Measurements from ENCODE around the gene PDK3. TPM values are rescaled to one million over a fixed set of nuclear protein-coding genes. Genes with fewer than 3 reads are reported as not detected.

Gene PDK3
- total RNA-seq, 2 experiments from 2014 or later, result 12.5 to 12.6 TPM

DNA sequence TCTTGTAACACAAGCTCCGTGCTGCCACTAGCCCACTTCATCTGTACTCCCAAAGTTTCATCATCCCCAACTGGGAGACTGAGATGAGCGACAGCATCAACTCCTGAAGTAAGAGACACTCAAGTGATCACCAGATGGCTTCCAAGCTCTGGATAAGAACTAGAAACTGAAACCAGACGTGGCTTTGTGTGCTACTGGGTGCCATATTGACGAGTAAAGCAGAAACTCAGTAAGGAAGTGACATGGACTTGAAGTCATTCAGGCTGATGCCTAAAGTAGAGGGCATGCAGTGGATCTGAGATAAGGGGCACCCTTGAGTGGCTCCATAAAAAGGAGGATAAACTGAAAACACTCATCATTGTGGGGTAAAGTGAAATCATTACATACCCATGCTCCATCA, 109.7 kb downstream of the PDK3 start:
- ChIA-PET POLR2A (no interaction called here), CTCF (interaction anchor here (0.6 kb wide), 1 partner anchor 899 kb away, joined by 3 read pairs; no protein-coding TSS in a partner anchor)
- TF ChIP-seq CTCF (IDR thresholded peaks at IDR 0.05), result no peak
- Histone ChIP-seq H3K4me3 (ENCODE audit: low read length) (no peak overlapping the region), H3K36me3 (ENCODE audit: insufficient read depth, low read length) (no peaks in the 10 kb centered on the region), H3K27me3 (ENCODE audit: control insufficient read depth in 1 of 2, insufficient read depth in 2 of 2, low read length in 2 of 2) (no peaks in the 10 kb centered on the region), H3K9me3 (ENCODE audit: control insufficient read depth in 1 of 2, insufficient read depth in 1 of 2, low read length in 2 of 2) (no peaks in the 10 kb centered on the region), H3K4me1 (ENCODE audit: insufficient read depth, low read length) (no peaks in the 10 kb centered on the region), H3K27ac (ENCODE audit: low read depth in 1 of 2, low read length in 2 of 2) (no peak overlapping the region)
- ATAC-seq (ENCODE audit: poor library complexity), result no peak
- H3K36me3 Mint-ChIP-seq (ENCODE audit: low read depth), result no peaks in the 10 kb centered on the region
- no peaks in the 10 kb centered on the region for H3K27me3 Mint-ChIP-seq
- intact Hi-C loops (cut with DNase I, micrococcal nuclease), result no loop called here
- H3K27ac Mint-ChIP-seq, result no peak overlapping the region
- no peaks in the 10 kb centered on the region for H3K4me1 Mint-ChIP-seq (ENCODE audit: low read depth)
- no peaks in the 10 kb centered on the region for H3K9me3 Mint-ChIP-seq
- H3K4me3 Mint-ChIP-seq, result no peak overlapping the region
- DNase-seq, result no peak

DNA sequence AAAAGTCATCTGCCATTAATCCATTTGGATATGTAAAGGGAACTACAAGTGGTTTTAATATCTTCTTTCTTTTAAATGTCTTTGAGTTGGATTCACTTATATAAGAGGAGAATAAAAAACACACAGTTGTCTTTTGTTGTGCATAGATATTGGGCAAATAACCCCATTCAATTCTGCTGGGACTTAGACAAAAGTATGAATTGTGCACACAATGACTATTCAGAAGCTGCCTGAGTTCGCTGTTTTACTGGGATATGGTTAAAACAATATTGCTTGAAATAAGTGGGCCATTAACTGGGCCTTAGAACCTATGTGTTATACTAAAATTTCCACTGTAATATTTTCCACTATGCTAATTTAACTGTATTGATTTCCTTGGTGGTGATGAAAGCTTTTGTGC, 110.4 kb downstream of the PDK3 start:
- no peaks in the 10 kb centered on the region for H3K9me3 ChIP-seq (ENCODE audit: control insufficient read depth in 1 of 2, insufficient read depth in 1 of 2, low read length in 2 of 2)
- H3K9me3 Mint-ChIP-seq, result no peaks in the 10 kb centered on the region
- TF ChIP-seq CTCF (IDR thresholded peaks at IDR 0.05), result no peak
- DNase-seq (no peak), ATAC-seq (ENCODE audit: poor library complexity) (no peak)
- no peak overlapping the region for H3K27ac Mint-ChIP-seq
- H3K4me1 Mint-ChIP-seq (ENCODE audit: low read depth), result no peaks in the 10 kb centered on the region
- no peak overlapping the region for H3K27ac ChIP-seq (ENCODE audit: low read depth in 1 of 2, low read length in 2 of 2)
- no peaks in the 10 kb centered on the region for H3K36me3 ChIP-seq (ENCODE audit: insufficient read depth, low read length)
- no peak overlapping the region for H3K4me3 Mint-ChIP-seq
- CTCF ChIA-PET, result no interaction called here
- H3K36me3 Mint-ChIP-seq (ENCODE audit: low read depth), result no peaks in the 10 kb centered on the region
- H3K4me1 ChIP-seq (ENCODE audit: insufficient read depth, low read length), result no peaks in the 10 kb centered on the region
- H3K27me3 Mint-ChIP-seq, result no peaks in the 10 kb centered on the region
- intact Hi-C loops (cut with DNase I, micrococcal nuclease), result no loop called here
- POLR2A ChIA-PET, result no interaction called here
- H3K27me3 ChIP-seq (ENCODE audit: control insufficient read depth in 1 of 2, insufficient read depth in 2 of 2, low read length in 2 of 2), result no peaks in the 10 kb centered on the region
- no peak overlapping the region for H3K4me3 ChIP-seq (ENCODE audit: low read length)

DNA sequence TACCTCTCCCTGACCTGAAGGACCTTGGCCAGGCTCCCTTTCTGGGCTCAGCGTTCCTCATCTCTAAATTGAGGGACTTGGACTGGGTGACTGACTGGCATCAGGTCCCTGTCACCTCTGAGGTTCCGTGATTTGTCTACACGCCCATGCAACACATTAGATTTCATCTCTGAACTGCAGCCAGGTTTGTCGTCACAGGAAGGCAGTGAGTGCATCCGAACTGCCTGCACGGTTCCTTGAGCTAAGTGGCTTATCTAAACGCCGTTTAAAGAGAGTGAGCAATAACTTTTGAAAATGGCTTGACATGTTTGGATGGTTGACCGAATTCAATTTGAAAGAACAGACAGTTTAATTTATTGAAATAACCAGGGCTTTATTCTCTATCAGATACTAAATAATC, 112.0 kb downstream of the PDK3 start:
- TF ChIP-seq CTCF (IDR thresholded peaks at IDR 0.05), result no peak
- no peak overlapping the region for H3K27ac Mint-ChIP-seq
- ChIA-PET CTCF (no interaction called here), POLR2A (no interaction called here)
- Histone ChIP-seq H3K27ac (ENCODE audit: low read depth in 1 of 2, low read length in 2 of 2) (no peak overlapping the region), H3K4me3 (ENCODE audit: low read length) (no peak overlapping the region), H3K9me3 (ENCODE audit: control insufficient read depth in 1 of 2, insufficient read depth in 1 of 2, low read length in 2 of 2) (no peaks in the 10 kb centered on the region), H3K36me3 (ENCODE audit: insufficient read depth, low read length) (no peaks in the 10 kb centered on the region), H3K4me1 (ENCODE audit: insufficient read depth, low read length) (no peaks in the 10 kb centered on the region), H3K27me3 (ENCODE audit: control insufficient read depth in 1 of 2, insufficient read depth in 2 of 2, low read length in 2 of 2) (no peaks in the 10 kb centered on the region)
- H3K9me3 Mint-ChIP-seq, result no peaks in the 10 kb centered on the region
- no peak overlapping the region for H3K4me3 Mint-ChIP-seq
- H3K36me3 Mint-ChIP-seq (ENCODE audit: low read depth), result no peaks in the 10 kb centered on the region
- H3K27me3 Mint-ChIP-seq, result no peaks in the 10 kb centered on the region
- intact Hi-C loops (cut with DNase I, micrococcal nuclease), result no loop called here
- no peak for ATAC-seq (ENCODE audit: poor library complexity)
- H3K4me1 Mint-ChIP-seq (ENCODE audit: low read depth), result no peaks in the 10 kb centered on the region
- DNase-seq, result no peak

Other genes starting within 250 kb of the PDK3 start
- gene SUPT20HL2, start 151.2 kb upstream of the PDK3 start, total RNA-seq, result not detected
- gene SUPT20HL1, start 104.6 kb upstream of the PDK3 start, total RNA-seq, result not detected
- not detected for gene PCYT1B, start 182.1 kb downstream of the PDK3 start, total RNA-seq
- 1 to 10 TPM; 4.7 TPM for gene POLA1, start 228.6 kb downstream of the PDK3 start, total RNA-seq